Endothelial cell of umbilical vein (primary cell): ENCODE results near the gene MYO1A. TPM values are rescaled to one million over a fixed set of nuclear protein-coding genes. Genes with fewer than 3 reads are reported as not detected.

Experiments
- BruUV-seq: library from RNA; stranded (reverse); fragments of 400-500 nt; replicated peaks from 2 replicates; lab custom pipeline; 2021; lab: Mats Ljungman, UMichigan
- CTCF ChIA-PET: fragments of 300-600, 350-600 bp; sonication (Branson Sonifier 250); formaldehyde crosslinking; loops from one replicate; lab custom pipeline; 2021; ENCODE audit warnings: antibody characterized with exemption, inconsistent platforms; lab: Charles Lee
- POLR2A ChIA-PET: fragments of 300-600, 350-600 bp; sonication (Branson Sonifier 250); formaldehyde crosslinking; loops from one replicate; lab custom pipeline; 2021; ENCODE audit warnings: antibody characterized with exemption, inconsistent platforms; lab: Charles Lee
- DNase-seq: peaks from one replicate; pipeline ENCODE4 v3.0.0-alpha.2; 2011; ENCODE audit warnings: low read depth, low spot score
- FAIRE-seq: peaks from 2 replicates; lab custom pipeline; 2011; peaks lifted over from hg19 to GRCh38; lab: Jason Lieb, UNC
- H2AFZ ChIP-seq: 2 replicates; pipeline ENCODE4 v1.6.0; 2012; ENCODE audit warnings: low read depth, low read length, control low read depth, inconsistent platforms
- H3K27ac ChIP-seq: 2 replicates; pipeline ENCODE4 v1.5.1; 2011; ENCODE audit warnings: low read depth, mild to moderate bottlenecking, control low read depth, low read length, moderate library complexity; ENCODE audit not compliant: insufficient read depth
- H3K27me3 ChIP-seq, 2 experiments: 2 replicates each; pipeline versions ENCODE4 v1.6.0 to v1.6.1; 2011; ENCODE audit warnings: low read length in 2 of 2, mixed read lengths in 1 of 2; ENCODE audit not compliant: control insufficient read depth in 2 of 2, insufficient read depth in 2 of 2
- H3K36me3 ChIP-seq, 2 experiments: 2 replicates in 1 of 2; 3 replicates in 1 of 2; pipeline ENCODE4 v1.5.1; 2011; ENCODE audit warnings: low read length in 2 of 2, mild to moderate bottlenecking in 1 of 2, moderate library complexity in 1 of 2; ENCODE audit not compliant: control insufficient read depth in 2 of 2, insufficient read depth in 2 of 2; ENCODE audit errors: extremely low read depth in 1 of 2
- H3K4me1 ChIP-seq: 3 replicates; pipeline ENCODE4 v1.5.1; 2011; ENCODE audit warnings: mild to moderate bottlenecking, low read length; ENCODE audit not compliant: control insufficient read depth, insufficient read depth; ENCODE audit errors: extremely low read depth
- H3K4me2 ChIP-seq: 2 replicates; pipeline ENCODE4 v1.6.1; 2011; ENCODE audit warnings: low read length, control low read depth, mixed read lengths; ENCODE audit not compliant: insufficient read depth
- H3K4me3 ChIP-seq, 3 experiments: fragments of 200-600 bp in 1 of 3; sonication (generic), shearing (Covaris generic) in 1 of 3; replicated peaks in 1 of 3; 2 replicates each; pipeline ENCODE4 v1.5.1; 2011 to 2016; ENCODE audit warnings: control low read depth in 3 of 3, low read length in 3 of 3, mild to moderate bottlenecking in 2 of 3, inconsistent platforms in 1 of 3, low read depth in 1 of 3, moderate library complexity in 1 of 3; ENCODE audit not compliant: insufficient read depth in 1 of 3
- H3K79me2 ChIP-seq: 2 replicates; pipeline ENCODE4 v1.6.0; 2012; ENCODE audit warnings: low read length, inconsistent platforms; ENCODE audit not compliant: control insufficient read depth, insufficient read depth
- H3K9ac ChIP-seq: replicated peaks from 2 replicates; pipeline ENCODE3; 2011; ENCODE audit warnings: low read length, control low read depth; ENCODE audit not compliant: insufficient read depth; ENCODE audit errors: extremely low read depth
- H3K9me1 ChIP-seq: replicated peaks from 3 replicates; pipeline ENCODE4 v1.6.0; 2011; ENCODE audit warnings: mild to moderate bottlenecking, low read length; ENCODE audit not compliant: control insufficient read depth, insufficient read depth; ENCODE audit errors: extremely low read depth
- H3K9me3 ChIP-seq: replicated peaks from 2 replicates; pipeline ENCODE4 v1.5.1; 2012; ENCODE audit warnings: low read length, inconsistent platforms; ENCODE audit not compliant: control insufficient read depth, insufficient read depth
- H4K20me1 ChIP-seq: replicated peaks from 2 replicates; pipeline ENCODE3; 2011; ENCODE audit warnings: mild to moderate bottlenecking, low read length; ENCODE audit not compliant: control insufficient read depth, insufficient read depth; ENCODE audit errors: extremely low read depth
- CTCF ChIP-seq, 2 donors: IDR thresholded peaks; 1 replicate in 1 of 2; 2 replicates in 1 of 2; pipeline ENCODE4 v1.5.1; 2011; ENCODE audit warnings: low read length in 2 of 2, mild to moderate bottlenecking in 2 of 2, moderate library complexity in 2 of 2, control low read depth in 1 of 2, inconsistent platforms in 1 of 2, low read depth in 1 of 2; ENCODE audit not compliant: insufficient read depth in 1 of 2; ENCODE audit errors: extremely low read depth in 1 of 2
- EZH2 ChIP-seq: IDR thresholded peaks from 2 replicates; pipeline ENCODE4 v1.6.1; 2012; ENCODE audit warnings: borderline replicate concordance, low read depth, mild to moderate bottlenecking, moderate library complexity, low read length, inconsistent platforms; ENCODE audit not compliant: severe bottlenecking
- FOS ChIP-seq: IDR thresholded peaks from 2 replicates; pipeline ENCODE4 v1.6.1; 2011; ENCODE audit warnings: mild to moderate bottlenecking, low read length, moderate library complexity, borderline replicate concordance; ENCODE audit not compliant: insufficient read depth
- GATA2 ChIP-seq: IDR thresholded peaks from 2 replicates; pipeline ENCODE4 v1.7.0; 2011; ENCODE audit warnings: low read depth, mild to moderate bottlenecking, moderate library complexity, mixed read lengths, low read length; ENCODE audit not compliant: insufficient read length, insufficient read depth
- JUN ChIP-seq: IDR thresholded peaks from 2 replicates; pipeline ENCODE4 v1.6.1; 2011; ENCODE audit warnings: borderline replicate concordance, low read depth; ENCODE audit not compliant: insufficient read length, insufficient read depth
- MAX ChIP-seq: IDR thresholded peaks from 2 replicates; pipeline ENCODE4 v1.6.1; 2011; ENCODE audit not compliant: insufficient read depth, insufficient read length
- MYC ChIP-seq: IDR thresholded peaks from one replicate; pipeline ENCODE4 v1.6.1; 2011; ENCODE audit warnings: mild to moderate bottlenecking, low read depth, low read length
- POLR2A ChIP-seq: IDR thresholded peaks from 2 replicates; pipeline ENCODE4 v1.6.1; 2012; ENCODE audit warnings: low read depth, mild to moderate bottlenecking, control low read depth, low read length
- POLR2AphosphoS5 ChIP-seq: IDR thresholded peaks from 2 replicates; pipeline ENCODE4 v1.6.1; 2012; ENCODE audit warnings: low read depth, mild to moderate bottlenecking, control low read depth, low read length, moderate library complexity; ENCODE audit not compliant: insufficient read depth
- dilution Hi-C: fragments of 300-500 bp; cut with MboI; formaldehyde crosslinking; loops from one replicate; pipeline ENCODE4 v1.15.0; 2019; ENCODE audit warnings: low sequenced_read_pairs; ENCODE audit not compliant: extremely low pct_ligation_motif_present
- intact Hi-C: fragments of 100-400 bp; cut with micrococcal nuclease; formaldehyde crosslinking; loops from one replicate; pipeline ENCODE4 v1.10.0; 2022
- polyA plus RNA-seq, 4 experiments: library from polyadenylated mRNA; depleted of rRNA in 3 of 4; stranded (reverse) in 3 of 4; unstranded in 1 of 4; fragments of >200 nt; gene quantifications; 2 replicates each; pipeline versions ENCODE4 v1.2.1 to v1.2.3, GENCODE V29; 2011 to 2012; ENCODE audit warnings: missing spikeins in 1 of 4
- total RNA-seq: library from RNA; stranded (reverse); gene quantifications from 2 replicates; pipeline ENCODE4 v1.2.3, GENCODE V29; 2021

Gene MYO1A
- total and polyA plus RNA-seq, 2 donors (not counting 3 experiments of a cell fraction or from before 2014, with no cell fraction given) = not detected

DNA sequence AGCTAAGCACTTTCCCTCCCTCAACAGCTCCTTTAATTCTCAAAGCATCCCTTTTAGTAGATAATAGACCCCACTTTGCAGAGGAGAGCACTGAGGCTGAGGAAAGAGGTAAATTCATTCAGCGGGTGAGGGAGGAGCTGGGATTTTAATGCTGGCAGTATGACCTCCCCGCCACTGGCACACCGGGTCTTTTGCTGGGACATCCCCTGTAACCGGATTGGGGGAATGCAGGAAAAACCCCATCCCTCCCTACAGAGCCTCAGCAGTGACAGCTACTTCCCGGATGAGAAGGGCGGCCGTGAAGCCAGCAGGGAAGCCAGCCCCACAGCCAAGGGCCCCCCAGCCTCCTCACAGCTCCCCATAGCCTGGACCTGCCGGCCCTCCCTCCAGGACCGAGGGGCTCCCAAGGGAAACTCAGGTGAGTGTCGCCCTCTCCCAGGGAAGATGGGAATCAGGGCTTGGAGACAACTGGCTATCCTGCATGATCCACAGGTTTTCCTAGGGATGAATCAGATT, 55.6 kb downstream of the MYO1A start:
- no peak for TF ChIP-seq JUN
- TF ChIP-seq MYC = no peak
- TF ChIP-seq POLR2AphosphoS5 = no peak
- no peak for TF ChIP-seq POLR2A
- no peak for TF ChIP-seq CTCF (IDR thresholded peaks at IDR 0.05; ENCODE audit: extremely low read depth in 1 of 2, insufficient read depth in 1 of 2, low read depth in 1 of 2, low read length in 2 of 2)
- TF ChIP-seq GATA2 = no peak
- TF ChIP-seq EZH2 = no peak
- TF ChIP-seq MAX = no peak
- TF ChIP-seq FOS = no peak
- ChIA-PET CTCF (interaction anchor here (0.9 to 1.0 kb wide), 2 partner anchors 12 to 230 kb away, joined by 3 to 4 read pairs; partner anchors contain the start of gene ZBTB39), POLR2A (no interaction called here)
- no peaks in the 10 kb centered on the region for H3K36me3 ChIP-seq
- no peaks in the 10 kb centered on the region for H3K9me1 ChIP-seq
- intact Hi-C loops = no loop called here
- H3K27ac ChIP-seq = no peak overlapping the region
- no peaks in the 10 kb centered on the region for H3K27me3 ChIP-seq
- no peak for FAIRE-seq
- H2AFZ ChIP-seq = no peak overlapping the region
- no peaks in the 10 kb centered on the region for H3K79me2 ChIP-seq
- no peak overlapping the region for H3K9ac ChIP-seq
- BruUV-seq = no TSS peak
- dilution Hi-C loops = no loop called here
- no peak overlapping the region for H3K4me2 ChIP-seq
- no peaks in the 10 kb centered on the region for H4K20me1 ChIP-seq
- H3K4me3 ChIP-seq = no peak overlapping the region
- H3K9me3 ChIP-seq = no peaks in the 10 kb centered on the region
- no peak for DNase-seq
- H3K4me1 ChIP-seq = peaks cover 13% of the 10 kb centered on the region
